ENCODE results near the gene PDE4D.
A peak's percentile ranks its signal among the peaks of the same experiment; 100 is the strongest.

Gene PDE4D

GRCh38 chr5:59917121-59917520 is 23.6 kb upstream of the PDE4D start:
- TF ChIP-seq CTCF (conservative IDR thresholded peaks at IDR 0.05; ENCODE audit: control insufficient read depth, insufficient read depth, low read depth, low read length): no peak
- DNase-seq (ENCODE audit: low read depth): peak; percentile 12
- H3K4me3 ChIP-seq (ENCODE audit: control insufficient read depth, low read depth, low read length): no peak overlapping the region

DNA sequence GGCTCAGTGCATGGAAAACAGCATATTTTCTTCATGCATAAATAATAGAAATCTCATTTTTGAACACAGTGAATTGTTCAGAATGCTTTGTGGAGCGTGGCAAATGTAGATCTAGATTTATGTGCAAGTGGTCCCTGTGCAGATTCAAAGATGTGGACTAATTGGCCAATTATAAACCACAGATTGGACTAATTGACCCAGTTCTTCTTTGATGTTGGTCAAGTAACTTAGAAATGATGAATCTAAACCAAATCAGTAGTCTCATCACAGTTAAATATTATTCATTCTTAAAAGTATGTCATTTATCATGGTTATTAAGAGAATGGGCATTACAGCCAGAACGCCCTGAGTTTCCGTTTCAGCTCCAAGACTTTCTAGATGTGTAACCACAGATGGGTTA is 11.7 kb upstream of the PDE4D start:
- TF ChIP-seq CTCF (conservative IDR thresholded peaks at IDR 0.05; ENCODE audit: control insufficient read depth, insufficient read depth, low read depth, low read length): no peak
- H3K4me3 ChIP-seq (ENCODE audit: control insufficient read depth, low read depth, low read length): no peak overlapping the region
- DNase-seq (ENCODE audit: low read depth): no peak

DNA sequence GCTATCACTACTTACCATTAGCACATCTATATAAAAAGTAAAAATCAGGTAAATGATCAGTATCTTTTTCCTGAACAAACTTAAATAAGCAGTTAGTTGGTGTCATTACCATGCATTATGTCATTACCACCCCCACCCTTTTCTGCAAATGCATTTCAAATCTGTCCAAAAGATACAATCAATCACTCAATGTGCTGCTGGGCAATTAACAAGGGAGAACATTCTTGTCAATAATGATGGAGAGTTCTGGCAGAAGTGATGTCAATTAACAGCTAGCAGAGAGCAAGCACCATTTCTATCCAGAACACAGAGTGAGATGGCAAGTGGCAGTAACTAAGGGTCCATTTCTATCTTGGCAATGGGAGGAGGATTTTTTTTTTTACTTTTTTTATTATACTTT is 3.5 kb upstream of the PDE4D start:
- TF ChIP-seq CTCF (conservative IDR thresholded peaks at IDR 0.05; ENCODE audit: control insufficient read depth, insufficient read depth, low read depth, low read length): no peak
- no peak for DNase-seq (ENCODE audit: low read depth)
- H3K4me3 ChIP-seq (ENCODE audit: control insufficient read depth, low read depth, low read length): no peak overlapping the region

DNA sequence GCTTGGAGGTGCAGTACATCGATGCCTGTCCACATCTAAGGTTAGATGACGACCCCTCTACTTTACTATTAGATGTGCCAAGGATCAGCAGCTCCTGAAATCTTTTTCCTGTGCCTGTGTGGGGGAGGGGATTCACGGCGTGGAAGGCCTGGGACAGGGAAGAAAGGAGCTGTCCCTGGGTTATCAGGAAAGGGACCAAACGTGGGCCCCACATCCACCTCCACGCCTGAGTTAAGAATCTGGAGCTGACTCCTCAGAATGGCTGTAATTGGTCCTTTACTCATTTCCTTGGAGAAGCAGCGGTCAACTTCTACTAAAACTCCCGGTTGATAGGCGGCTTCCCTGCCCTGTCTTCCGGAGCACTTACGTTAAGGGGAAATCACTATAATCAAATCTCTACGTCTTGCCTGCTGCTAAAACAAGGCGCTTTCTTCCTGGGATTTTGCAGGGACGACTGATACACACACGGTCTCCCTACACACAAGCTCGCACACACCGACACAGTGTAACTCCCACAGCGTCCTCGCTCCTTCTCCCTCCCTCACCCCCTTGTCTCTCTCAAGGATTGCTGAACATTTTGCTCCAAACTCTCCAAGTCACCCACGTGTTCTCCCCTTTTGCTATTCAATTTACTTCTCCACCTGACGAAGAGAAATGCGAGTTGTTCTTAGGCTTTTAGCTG is 1.4 kb downstream of the PDE4D start:
- no peak for DNase-seq (ENCODE audit: low read depth)
- H3K4me3 ChIP-seq (ENCODE audit: control insufficient read depth, low read depth, low read length): no peak overlapping the region
- TF ChIP-seq CTCF (conservative IDR thresholded peaks at IDR 0.05; ENCODE audit: control insufficient read depth, insufficient read depth, low read depth, low read length): no peak

DNA sequence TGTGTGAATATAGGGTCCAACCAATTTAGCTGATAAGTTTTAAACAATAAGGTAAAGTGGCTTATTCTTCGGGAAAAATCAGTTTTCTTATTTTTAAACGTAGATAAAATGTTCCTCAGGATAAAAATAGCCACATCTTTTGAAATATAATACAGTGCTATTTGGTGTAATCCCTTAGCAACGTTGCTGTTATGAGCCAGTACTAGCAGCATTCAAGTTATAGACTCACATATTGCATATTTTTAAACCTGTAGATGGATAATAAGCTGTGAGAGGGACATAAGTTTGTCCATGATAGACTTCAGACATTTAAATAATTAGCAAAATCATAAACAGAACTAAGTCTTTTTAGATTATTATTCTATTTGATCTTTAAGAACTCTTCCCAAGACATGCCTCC is 6.3 kb downstream of the PDE4D start:
- no peak for TF ChIP-seq CTCF (conservative IDR thresholded peaks at IDR 0.05; ENCODE audit: control insufficient read depth, insufficient read depth, low read depth, low read length)
- DNase-seq (ENCODE audit: low read depth): no peak
- no peak overlapping the region for H3K4me3 ChIP-seq (ENCODE audit: control insufficient read depth, low read depth, low read length)

- TF ChIP-seq CTCF (conservative IDR thresholded peaks at IDR 0.05; ENCODE audit: control insufficient read depth, insufficient read depth, low read depth, low read length): no peak
- no peak overlapping the region for H3K4me3 ChIP-seq (ENCODE audit: control insufficient read depth, low read depth, low read length)
- no peak for DNase-seq (ENCODE audit: low read depth)
These were observed 18.9 kb downstream of the PDE4D start for GRCh38 chr5:59874675-59875074.

DNA sequence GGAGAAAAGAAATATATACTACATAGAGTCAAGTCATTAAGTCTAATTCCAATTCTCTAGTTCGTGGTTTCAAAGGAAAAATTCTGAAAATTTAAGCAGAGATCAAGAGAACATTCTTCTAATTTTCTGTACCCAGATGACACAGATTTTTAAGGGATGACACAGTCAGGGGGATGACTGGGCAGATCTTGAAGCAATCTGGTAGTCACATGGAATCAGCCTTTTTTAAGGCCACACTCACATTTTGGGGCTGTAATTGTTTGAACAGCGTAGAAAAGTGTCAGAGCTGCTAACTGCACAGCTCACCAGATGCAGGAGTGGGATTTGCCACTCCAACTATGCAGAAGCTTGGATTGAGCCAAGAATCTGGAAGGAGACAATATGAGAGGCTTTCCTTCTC is 20.4 kb downstream of the PDE4D start:
- no peak overlapping the region for H3K4me3 ChIP-seq (ENCODE audit: control insufficient read depth, low read depth, low read length)
- TF ChIP-seq CTCF (conservative IDR thresholded peaks at IDR 0.05; ENCODE audit: control insufficient read depth, insufficient read depth, low read depth, low read length): no peak
- peak; percentile 70 for DNase-seq (ENCODE audit: low read depth)
